ENCODE results near the gene SP2.

Gene SP2

GRCh38 chr17:47967607-47968252 lies 71.7 kb downstream of the SP2 start:
- peak; percentile 78 for DNase-seq (ENCODE audit: low read depth)
- H3K4me3 ChIP-seq (ENCODE audit: low read length) = no peak overlapping the region
- no peak for TF ChIP-seq CTCF (conservative IDR thresholded peaks at IDR 0.05; ENCODE audit: low read length)

- no peak for TF ChIP-seq CTCF (conservative IDR thresholded peaks at IDR 0.05; ENCODE audit: low read length)
- H3K4me3 ChIP-seq (ENCODE audit: low read length) = no peak overlapping the region
- no peak for DNase-seq (ENCODE audit: low read depth)
Observed at GRCh38 chr17:47968836-47969235, 72.8 kb downstream of the SP2 start.

- no peak for DNase-seq (ENCODE audit: low read depth)
- TF ChIP-seq CTCF (conservative IDR thresholded peaks at IDR 0.05; ENCODE audit: low read length) = no peak
- H3K4me3 ChIP-seq (ENCODE audit: low read length) = peak overlapping the region; percentile 51
Observed at GRCh38 chr17:47969930-47970724, 74.1 kb downstream of the SP2 start.

- peak; percentile 81 for TF ChIP-seq CTCF (conservative IDR thresholded peaks at IDR 0.05; ENCODE audit: low read length)
- DNase-seq (ENCODE audit: low read depth) = peak; percentile 98
- H3K4me3 ChIP-seq (ENCODE audit: low read length) = peak within 1 kb of the TSS; percentile 97
Observed at GRCh38 chr17:47970725-47971499, 74.9 kb downstream of the SP2 start, which contains the start of gene CDK5RAP3. CDK5RAP3 (plus strand) TSS chr17:47971113; CDS start chr17:47971147, 34 bp downstream.

GRCh38 chr17:47973541-47973940 lies 77.5 kb downstream of the SP2 start:
- no peak for DNase-seq (ENCODE audit: low read depth)
- H3K4me3 ChIP-seq (ENCODE audit: low read length) = no peak overlapping the region
- no peak for TF ChIP-seq CTCF (conservative IDR thresholded peaks at IDR 0.05; ENCODE audit: low read length)

- TF ChIP-seq CTCF (conservative IDR thresholded peaks at IDR 0.05; ENCODE audit: low read length) = no peak
- no peak overlapping the region for H3K4me3 ChIP-seq (ENCODE audit: low read length)
- DNase-seq (ENCODE audit: low read depth) = no peak
Observed at GRCh38 chr17:47975189-47975822, 79.3 kb downstream of the SP2 start.
